ENCODE results near the gene SLC25A3.
"Not testable (repeated sequence)": the region's sequence is repeated elsewhere in the genome, so short reads cannot be mapped to it uniquely, and the experiment has no call there.

Gene SLC25A3

GRCh38 chr12:98594050-98594835 lies 757 bp downstream of the SLC25A3 start:
- no peak for DNase-seq (ENCODE audit: low spot score)

DNA sequence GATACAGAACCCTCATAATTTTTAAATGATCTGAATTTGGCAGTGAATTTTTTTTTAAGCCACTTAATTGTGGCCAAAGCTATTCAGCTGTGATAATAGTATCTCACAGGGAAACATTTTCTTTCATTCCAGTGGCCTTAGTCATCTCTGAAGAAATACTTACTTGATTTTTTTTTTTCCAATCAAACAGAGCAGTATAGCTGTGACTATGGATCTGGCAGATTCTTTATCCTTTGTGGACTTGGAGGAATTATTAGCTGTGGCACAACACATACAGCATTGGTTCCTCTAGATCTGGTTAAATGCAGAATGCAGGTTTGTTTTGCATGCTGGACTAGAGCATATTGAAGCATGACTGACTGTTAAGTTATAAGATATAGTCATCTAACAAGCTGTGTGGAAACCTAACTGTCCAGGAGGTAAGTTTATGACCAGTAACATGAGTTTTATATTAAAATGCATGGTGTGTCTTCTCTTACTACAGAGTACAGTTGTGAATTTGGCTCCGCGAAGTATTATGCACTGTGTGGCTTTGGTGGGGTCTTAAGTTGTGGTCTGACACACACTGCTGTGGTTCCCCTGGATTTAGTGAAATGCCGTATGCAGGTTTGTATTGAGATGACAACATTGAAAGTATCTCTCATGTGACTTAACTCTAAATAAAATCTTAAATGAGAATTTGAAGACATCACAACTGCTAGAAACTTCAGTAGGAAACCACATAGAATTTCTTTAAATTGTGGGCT lies 1.9 kb downstream of the SLC25A3 start:
- no peak for DNase-seq (ENCODE audit: low spot score)

- not testable (repeated sequence) for DNase-seq (ENCODE audit: low spot score)
Measured at GRCh38 chr12:98597313-98597712, 3.8 kb downstream of the SLC25A3 start.

DNA sequence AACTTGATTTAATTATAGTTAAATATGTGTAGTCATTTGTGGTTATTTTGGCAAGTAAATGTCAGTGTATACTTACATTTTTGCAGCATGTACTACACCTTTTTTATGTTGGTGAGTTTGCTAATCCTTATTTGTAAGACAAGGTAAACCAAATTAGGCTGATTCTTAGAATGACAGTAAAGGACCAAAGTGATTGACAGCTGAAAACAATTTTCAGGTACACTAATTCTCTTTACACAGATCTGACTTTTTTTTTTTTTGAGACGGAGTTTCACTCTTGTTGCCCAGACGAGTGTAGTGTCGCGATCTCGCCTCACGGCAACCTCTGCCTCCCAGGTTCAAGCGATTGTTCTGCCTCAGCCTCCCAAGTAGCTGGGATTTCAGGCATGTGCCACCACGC lies 8.4 kb downstream of the SLC25A3 start:
- no peak for DNase-seq (ENCODE audit: low spot score)

- DNase-seq (ENCODE audit: low spot score) = no peak
Measured at GRCh38 chr12:98606359-98606988, 13.0 kb downstream of the SLC25A3 start.

- DNase-seq (ENCODE audit: low spot score) = no peak
Measured at GRCh38 chr12:98610596-98610995, 17.1 kb downstream of the SLC25A3 start.

- no peak for DNase-seq (ENCODE audit: low spot score)
Measured at GRCh38 chr12:98612696-98613334, 19.3 kb downstream of the SLC25A3 start.

DNA sequence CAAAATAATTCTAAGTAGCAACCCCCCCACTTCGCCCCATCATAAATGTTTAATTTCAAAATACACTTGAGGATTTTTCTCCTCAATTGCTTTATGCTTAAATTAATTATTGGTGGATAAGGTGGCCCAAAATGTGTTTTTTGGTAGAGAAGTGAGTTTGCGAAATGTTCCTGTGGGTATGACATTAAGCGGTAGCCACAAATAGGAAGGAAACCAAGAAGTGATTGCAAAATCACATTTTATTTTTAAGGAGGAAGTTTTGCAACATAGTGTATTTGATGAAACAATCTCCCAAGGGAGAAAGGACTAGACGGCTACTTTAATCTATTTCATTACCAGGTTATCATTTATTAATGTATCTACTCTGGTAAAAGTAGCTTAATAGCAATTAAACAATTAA lies 25.5 kb downstream of the SLC25A3 start:
- no peak for DNase-seq (ENCODE audit: low spot score)

- no peak for DNase-seq (ENCODE audit: low spot score)
Measured at GRCh38 chr12:98635657-98636323, 42.3 kb downstream of the SLC25A3 start.

DNA sequence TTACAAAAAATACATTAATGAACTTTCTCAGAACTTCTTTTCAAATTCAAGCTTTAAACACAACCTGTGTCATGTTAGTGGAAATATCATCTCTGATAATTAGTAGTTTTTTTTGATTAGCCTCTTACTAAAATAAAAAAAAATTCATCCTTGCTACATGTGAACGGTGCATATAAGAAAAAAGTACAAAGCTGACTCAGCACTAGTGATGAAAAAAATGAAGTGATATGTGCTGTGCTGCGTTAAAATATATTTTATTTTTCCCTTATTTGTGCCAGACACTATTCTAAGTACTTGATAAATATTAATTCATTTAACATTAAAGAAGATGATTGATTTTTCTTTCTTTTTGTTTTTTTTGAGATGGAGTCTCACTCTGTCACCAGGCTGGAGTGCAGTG lies 43.6 kb downstream of the SLC25A3 start:
- DNase-seq (ENCODE audit: low spot score) = no peak

GRCh38 chr12:98638009-98638408 lies 44.5 kb downstream of the SLC25A3 start:
- no peak for DNase-seq (ENCODE audit: low spot score)

GRCh38 chr12:98639491-98639890 lies 46.0 kb downstream of the SLC25A3 start:
- DNase-seq (ENCODE audit: low spot score) = no peak

DNA sequence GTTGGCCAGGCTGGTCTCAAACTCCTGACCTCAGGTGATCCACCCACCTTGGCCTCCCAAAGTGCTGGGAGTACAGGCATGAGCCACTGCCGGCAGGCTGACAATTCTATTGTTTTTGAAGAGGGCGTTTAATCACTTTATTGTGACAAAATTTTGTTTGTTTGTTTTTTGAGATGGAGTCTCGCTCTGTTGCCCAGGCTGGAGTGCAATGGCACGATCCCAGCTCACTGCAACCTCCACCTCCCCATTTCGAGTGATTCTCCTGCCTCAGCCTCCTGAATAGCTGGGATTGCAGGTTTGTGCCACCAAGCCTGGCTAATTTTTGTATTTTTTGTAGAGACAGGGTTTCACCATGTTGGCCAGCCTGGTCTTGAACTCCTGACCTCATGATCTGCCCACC lies 49.3 kb downstream of the SLC25A3 start:
- DNase-seq (ENCODE audit: low spot score) = not testable (repeated sequence)

DNA sequence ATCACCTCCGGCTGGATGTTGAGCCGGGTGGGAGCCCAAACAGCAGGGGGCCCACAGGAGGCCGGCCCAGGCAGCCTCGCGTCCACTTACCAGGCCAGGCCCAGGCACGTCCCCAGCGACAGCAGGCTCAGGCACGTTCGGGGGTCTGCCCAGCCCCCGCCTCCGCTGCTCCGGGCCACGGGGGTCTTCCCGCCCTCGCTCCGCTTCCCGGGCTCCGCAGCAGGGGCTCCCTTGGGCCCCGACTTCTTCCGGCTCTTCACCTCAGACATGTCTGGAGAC lies 50.9 kb downstream of the SLC25A3 start:
- DNase-seq (ENCODE audit: low spot score) = no peak

DNA sequence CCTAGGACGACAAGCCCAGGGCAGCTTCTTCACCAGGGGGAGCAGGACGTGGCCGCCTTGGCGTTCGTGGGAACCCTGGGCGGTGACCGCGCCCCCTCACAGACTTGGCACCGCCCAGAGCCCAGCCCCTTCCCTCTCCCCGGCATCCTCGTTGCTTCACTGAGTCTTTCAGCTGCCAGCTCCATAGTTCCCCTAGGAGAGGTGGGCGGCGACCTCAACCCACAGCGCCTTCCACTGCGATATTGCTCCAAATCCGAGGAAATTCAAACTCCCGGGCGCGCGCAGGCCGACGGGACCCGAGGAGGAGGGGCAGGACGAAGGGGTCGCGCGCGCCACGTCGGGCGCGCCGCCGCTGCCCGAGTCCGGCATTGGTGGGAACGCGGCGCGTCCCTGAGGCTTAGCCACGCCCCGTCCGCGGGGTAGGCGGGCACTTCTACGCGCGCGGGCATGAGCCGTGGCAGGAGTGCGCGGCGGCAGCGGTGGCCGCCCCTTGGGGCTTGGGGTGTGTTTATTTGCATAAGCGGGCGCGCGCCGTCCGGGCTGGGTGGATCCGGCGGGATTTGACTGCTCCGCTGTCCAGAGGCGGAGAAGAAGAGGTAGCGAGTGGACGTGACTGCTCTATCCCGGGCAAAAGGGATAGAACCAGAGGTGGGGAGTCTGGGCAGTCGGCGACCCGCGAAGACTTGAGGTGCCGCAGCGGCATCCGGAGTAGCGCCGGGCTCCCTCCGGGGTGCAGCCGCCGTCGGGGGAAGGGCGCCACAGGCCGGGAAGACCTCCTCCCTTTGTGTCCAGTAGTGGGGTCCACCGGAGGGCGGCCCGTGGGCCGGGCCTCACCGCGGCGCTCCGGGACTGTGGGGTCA lies 51.5 kb downstream of the SLC25A3 start, which contains the start of the genes APAF1 and IKBIP:
Gene APAF1 (plus strand): TSS at position 579 of the 860 bp plus-strand sequence. CDS start 3,070 bp downstream, outside the sequence.
Gene IKBIP (minus strand): TSS at position 77 of the 860 bp plus-strand sequence. CDS start 87 bp downstream, outside the sequence.
- DNase-seq (ENCODE audit: low spot score) = peak; percentile 98

DNA sequence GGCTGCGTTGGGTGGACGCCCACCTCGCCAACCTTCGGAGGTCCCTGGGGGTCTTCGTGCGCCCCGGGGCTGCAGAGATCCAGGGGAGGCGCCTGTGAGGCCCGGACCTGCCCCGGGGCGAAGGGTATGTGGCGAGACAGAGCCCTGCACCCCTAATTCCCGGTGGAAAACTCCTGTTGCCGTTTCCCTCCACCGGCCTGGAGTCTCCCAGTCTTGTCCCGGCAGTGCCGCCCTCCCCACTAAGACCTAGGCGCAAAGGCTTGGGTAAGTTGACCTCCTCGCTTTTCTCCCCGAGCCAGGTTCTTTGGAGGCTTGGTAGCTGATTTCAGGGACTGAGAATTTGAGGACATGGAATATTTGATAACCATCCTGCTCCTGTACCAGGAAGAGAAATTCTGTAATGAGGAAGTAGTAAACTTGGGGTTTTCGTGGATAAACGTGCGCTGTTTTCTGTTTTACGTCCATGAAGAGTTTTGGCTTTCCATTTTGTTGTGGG lies 52.1 kb downstream of the SLC25A3 start:
- DNase-seq (ENCODE audit: low spot score) = no peak

- DNase-seq (ENCODE audit: low spot score) = no peak
Measured at GRCh38 chr12:98646294-98647090, 53.0 kb downstream of the SLC25A3 start.

- DNase-seq (ENCODE audit: low spot score) = no peak
Measured at GRCh38 chr12:98651328-98651727, 57.8 kb downstream of the SLC25A3 start.

DNA sequence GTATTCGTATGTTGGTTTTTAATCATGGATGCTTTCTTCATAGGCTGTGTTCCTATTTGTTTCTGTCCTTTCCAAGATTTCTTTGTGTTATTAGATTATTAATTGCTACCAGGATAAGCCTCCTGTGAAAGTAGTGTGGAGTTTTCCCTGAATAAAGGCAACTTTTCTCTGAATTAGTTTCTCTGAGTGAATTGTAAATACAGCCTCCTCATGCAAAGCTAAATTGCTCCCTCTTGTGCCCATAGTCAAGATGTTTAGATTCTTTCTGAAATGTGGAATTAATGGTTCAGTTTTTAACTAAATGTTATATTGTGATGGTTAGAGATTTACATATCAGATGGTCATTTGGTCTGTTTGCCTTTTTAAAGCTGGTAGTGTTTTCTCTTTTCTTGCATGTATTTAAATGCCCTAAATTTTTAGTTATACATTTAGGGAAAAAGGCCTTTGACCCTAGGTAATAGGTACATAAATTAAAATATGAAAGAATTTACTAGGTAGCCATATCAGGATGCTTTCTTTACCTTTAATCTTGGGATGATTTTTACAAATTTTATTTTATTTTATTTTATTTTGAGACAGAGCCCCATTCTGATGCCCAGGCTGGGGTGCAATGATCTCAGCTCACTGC lies 60.5 kb downstream of the SLC25A3 start:
- DNase-seq (ENCODE audit: low spot score) = no peak
